IMR-90 (cell line): ENCODE results near the gene CTRL.

Experiments
- BHLHE40 ChIP-seq: fragments of 150-350 bp; IDR thresholded peaks from 2 replicates; pipeline ENCODE4 v1.6.1; 2016; ENCODE audit warnings: mild to moderate bottlenecking, low read depth, low read length
- CEBPB ChIP-seq: IDR thresholded peaks from 2 replicates; pipeline ENCODE4 v1.6.1; 2012; ENCODE audit warnings: low read depth, low read length, improper control_type of control experiment
- ELK1 ChIP-seq: fragments of 150-350 bp; IDR thresholded peaks from 2 replicates; pipeline ENCODE4 v1.6.1; 2016; ENCODE audit warnings: low read depth, mild to moderate bottlenecking, low read length, moderate library complexity, borderline replicate concordance
- MAFK ChIP-seq: IDR thresholded peaks from 2 replicates; pipeline ENCODE4 v1.6.1; 2012; ENCODE audit warnings: low read depth, low read length, improper control_type of control experiment
- MAZ ChIP-seq: IDR thresholded peaks from 2 replicates; pipeline ENCODE4 v1.6.1; 2012; ENCODE audit warnings: low read depth, mild to moderate bottlenecking, low read length, improper control_type of control experiment, moderate library complexity, borderline replicate concordance
- MXI1 ChIP-seq: IDR thresholded peaks from 2 replicates; pipeline ENCODE4 v1.6.1; 2012; ENCODE audit warnings: low read depth, mild to moderate bottlenecking, low read length, moderate library complexity, borderline replicate concordance
- NFE2L2 ChIP-seq: fragments of 150-350 bp; IDR thresholded peaks from 2 replicates; pipeline ENCODE4 v1.6.1; 2016; ENCODE audit warnings: low read depth, mild to moderate bottlenecking, low read length
- POLR2A ChIP-seq: IDR thresholded peaks from 2 replicates; pipeline ENCODE4 v1.6.1; 2012; ENCODE audit warnings: mild to moderate bottlenecking, low read depth, low read length
- RAD21 ChIP-seq: IDR thresholded peaks from 2 replicates; pipeline ENCODE4 v1.6.1; 2012; ENCODE audit warnings: low read length, improper control_type of control experiment
- RFX5 ChIP-seq: IDR thresholded peaks from 2 replicates; pipeline ENCODE4 v1.8.0; 2012; ENCODE audit warnings: low read depth, mild to moderate bottlenecking, low read length, moderate library complexity
- SMC3 ChIP-seq: fragments of 150-350 bp; IDR thresholded peaks from 2 replicates; pipeline ENCODE4 v1.6.1; 2016; ENCODE audit warnings: low read depth, mild to moderate bottlenecking, antibody characterized with exemption, low read length, moderate library complexity
- TF ChIP-seq, protein P1 (sequence below): conservative IDR thresholded peaks from 2 replicates; pipeline ENCODE4 v1.5.1; 2012; ENCODE audit warnings: mild to moderate bottlenecking, low read depth, low read length, improper control_type of control experiment
- TF ChIP-seq, protein P2 (sequence below): fragments of 150-350 bp; IDR thresholded peaks from 2 replicates; pipeline ENCODE4 v1.6.1; 2017; ENCODE audit warnings: mild to moderate bottlenecking, antibody characterized with exemption, low read length, low read depth

GRCh38 chr16:67961551-67961957 is 29.9 kb upstream of the CTRL start:
- TF ChIP-seq, protein P1, sequence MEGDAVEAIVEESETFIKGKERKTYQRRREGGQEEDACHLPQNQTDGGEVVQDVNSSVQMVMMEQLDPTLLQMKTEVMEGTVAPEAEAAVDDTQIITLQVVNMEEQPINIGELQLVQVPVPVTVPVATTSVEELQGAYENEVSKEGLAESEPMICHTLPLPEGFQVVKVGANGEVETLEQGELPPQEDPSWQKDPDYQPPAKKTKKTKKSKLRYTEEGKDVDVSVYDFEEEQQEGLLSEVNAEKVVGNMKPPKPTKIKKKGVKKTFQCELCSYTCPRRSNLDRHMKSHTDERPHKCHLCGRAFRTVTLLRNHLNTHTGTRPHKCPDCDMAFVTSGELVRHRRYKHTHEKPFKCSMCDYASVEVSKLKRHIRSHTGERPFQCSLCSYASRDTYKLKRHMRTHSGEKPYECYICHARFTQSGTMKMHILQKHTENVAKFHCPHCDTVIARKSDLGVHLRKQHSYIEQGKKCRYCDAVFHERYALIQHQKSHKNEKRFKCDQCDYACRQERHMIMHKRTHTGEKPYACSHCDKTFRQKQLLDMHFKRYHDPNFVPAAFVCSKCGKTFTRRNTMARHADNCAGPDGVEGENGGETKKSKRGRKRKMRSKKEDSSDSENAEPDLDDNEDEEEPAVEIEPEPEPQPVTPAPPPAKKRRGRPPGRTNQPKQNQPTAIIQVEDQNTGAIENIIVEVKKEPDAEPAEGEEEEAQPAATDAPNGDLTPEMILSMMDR = no peak
- TF ChIP-seq POLR2A = no peak
- TF ChIP-seq BHLHE40 = no peak
- TF ChIP-seq RAD21 = no peak
- no peak for TF ChIP-seq SMC3
- TF ChIP-seq ELK1 = no peak
- no peak for TF ChIP-seq CEBPB
- TF ChIP-seq, protein P2, sequence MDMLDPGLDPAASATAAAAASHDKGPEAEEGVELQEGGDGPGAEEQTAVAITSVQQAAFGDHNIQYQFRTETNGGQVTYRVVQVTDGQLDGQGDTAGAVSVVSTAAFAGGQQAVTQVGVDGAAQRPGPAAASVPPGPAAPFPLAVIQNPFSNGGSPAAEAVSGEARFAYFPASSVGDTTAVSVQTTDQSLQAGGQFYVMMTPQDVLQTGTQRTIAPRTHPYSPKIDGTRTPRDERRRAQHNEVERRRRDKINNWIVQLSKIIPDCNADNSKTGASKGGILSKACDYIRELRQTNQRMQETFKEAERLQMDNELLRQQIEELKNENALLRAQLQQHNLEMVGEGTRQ = no peak
- TF ChIP-seq MAZ = no peak
- no peak for TF ChIP-seq MXI1
- no peak for TF ChIP-seq NFE2L2
- no peak for TF ChIP-seq RFX5
- no peak for TF ChIP-seq MAFK
